ENCODE data around the gene ITGAV.

Gene ITGAV

DNA sequence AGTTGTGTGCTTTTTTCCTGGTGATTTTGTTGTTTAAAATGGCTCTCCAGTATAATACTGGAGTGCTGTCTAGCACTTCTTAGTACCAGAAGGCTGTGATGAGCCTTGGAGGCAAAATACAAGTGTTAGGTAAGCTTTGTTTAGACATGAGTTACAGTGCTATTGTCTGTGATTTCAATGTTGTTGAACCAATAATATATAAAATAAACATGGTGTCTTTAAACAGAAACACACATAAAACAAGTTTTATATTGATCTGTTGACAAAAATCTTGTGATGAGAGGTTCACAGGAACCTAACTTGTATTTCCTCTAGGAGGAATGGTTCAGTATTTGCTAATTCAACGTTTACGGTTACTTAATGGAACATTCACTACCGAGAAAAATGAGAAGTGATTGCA lies 99.0 kb downstream of the ITGAV start:
- TF ChIP-seq FOXM1 (IDR thresholded peaks at IDR 0.05; ENCODE audit: borderline replicate concordance, low read depth) (no peak), CEBPB (IDR thresholded peaks at IDR 0.05) (no peak), ZBTB7A (IDR thresholded peaks at IDR 0.05; ENCODE audit: low read depth) (no peak), RAD21 (IDR thresholded peaks at IDR 0.05; ENCODE audit: low read depth) (no peak), EGR1 (IDR thresholded peaks at IDR 0.05) (no peak), USF1 (IDR thresholded peaks at IDR 0.05) (no peak)

DNA sequence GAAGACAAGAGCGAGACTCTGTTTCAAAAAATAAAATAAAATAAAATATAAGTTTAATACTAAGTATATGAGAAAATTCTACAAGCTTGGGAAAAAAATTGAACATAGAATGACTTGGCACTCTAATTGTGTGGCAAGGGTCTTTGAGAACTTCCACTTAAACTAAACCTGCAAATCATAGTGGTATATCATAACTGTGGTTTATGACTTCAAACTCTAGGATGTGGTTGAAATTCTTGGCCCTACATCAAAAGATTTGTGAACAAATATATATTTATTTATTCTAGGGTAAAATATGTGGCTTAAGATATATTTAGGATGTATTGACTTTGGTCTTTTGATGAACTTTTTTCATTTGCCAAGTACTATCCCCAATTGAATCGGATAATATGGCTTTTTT lies 100.9 kb downstream of the ITGAV start:
- TF ChIP-seq EGR1 (IDR thresholded peaks at IDR 0.05) = no peak
- no peak for TF ChIP-seq RAD21 (IDR thresholded peaks at IDR 0.05; ENCODE audit: low read depth)
- TF ChIP-seq TAF1 (IDR thresholded peaks at IDR 0.05; ENCODE audit: low read depth) = no peak
- no peak for TF ChIP-seq CREB1 (IDR thresholded peaks at IDR 0.05; ENCODE audit: low read depth)
- no peak for TF ChIP-seq NFIC (IDR thresholded peaks at IDR 0.05)
- no peak for TF ChIP-seq USF1 (IDR thresholded peaks at IDR 0.05)
- no peak for TF ChIP-seq TCF12 (IDR thresholded peaks at IDR 0.05; ENCODE audit: low read depth)
- no peak for TF ChIP-seq TEAD4 (IDR thresholded peaks at IDR 0.05)
- no peak for TF ChIP-seq ZBTB7A (IDR thresholded peaks at IDR 0.05; ENCODE audit: low read depth)
- TF ChIP-seq YY1 (IDR thresholded peaks at IDR 0.05; ENCODE audit: low read depth) = no peak
- TF ChIP-seq MAX (IDR thresholded peaks at IDR 0.05) = no peak
- no peak for TF ChIP-seq CEBPB (IDR thresholded peaks at IDR 0.05)
- no peak for TF ChIP-seq EP300 (IDR thresholded peaks at IDR 0.05; ENCODE audit: borderline replicate concordance)
- TF ChIP-seq REST (IDR thresholded peaks at IDR 0.05; ENCODE audit: low read depth) = no peak
- TF ChIP-seq FOXM1 (IDR thresholded peaks at IDR 0.05; ENCODE audit: borderline replicate concordance, low read depth) = no peak

GRCh38 chr2:186691231-186691630 lies 101.4 kb downstream of the ITGAV start:
- TF ChIP-seq YY1 (IDR thresholded peaks at IDR 0.05; ENCODE audit: low read depth) = no peak
- TF ChIP-seq USF1 (IDR thresholded peaks at IDR 0.05) = no peak
- TF ChIP-seq TCF12 (IDR thresholded peaks at IDR 0.05; ENCODE audit: low read depth) = no peak
- TF ChIP-seq NFIC (IDR thresholded peaks at IDR 0.05) = no peak
- TF ChIP-seq MAX (IDR thresholded peaks at IDR 0.05) = no peak
- TF ChIP-seq REST (IDR thresholded peaks at IDR 0.05; ENCODE audit: low read depth) = no peak
- TF ChIP-seq CEBPB (IDR thresholded peaks at IDR 0.05) = no peak
- no peak for TF ChIP-seq EP300 (IDR thresholded peaks at IDR 0.05; ENCODE audit: borderline replicate concordance)
- no peak for TF ChIP-seq TEAD4 (IDR thresholded peaks at IDR 0.05)
- no peak for TF ChIP-seq RAD21 (IDR thresholded peaks at IDR 0.05; ENCODE audit: low read depth)
- TF ChIP-seq CREB1 (IDR thresholded peaks at IDR 0.05; ENCODE audit: low read depth) = no peak
- TF ChIP-seq FOXM1 (IDR thresholded peaks at IDR 0.05; ENCODE audit: borderline replicate concordance, low read depth) = no peak
- no peak for TF ChIP-seq EGR1 (IDR thresholded peaks at IDR 0.05)
- no peak for TF ChIP-seq TAF1 (IDR thresholded peaks at IDR 0.05; ENCODE audit: low read depth)
- TF ChIP-seq ZBTB7A (IDR thresholded peaks at IDR 0.05; ENCODE audit: low read depth) = no peak

GRCh38 chr2:186691900-186692299 lies 102.0 kb downstream of the ITGAV start:
- TF ChIP-seq EGR1 (IDR thresholded peaks at IDR 0.05) = no peak
- no peak for TF ChIP-seq NFIC (IDR thresholded peaks at IDR 0.05)
- TF ChIP-seq CEBPB (IDR thresholded peaks at IDR 0.05) = no peak
- TF ChIP-seq CREB1 (IDR thresholded peaks at IDR 0.05; ENCODE audit: low read depth) = no peak
- TF ChIP-seq USF1 (IDR thresholded peaks at IDR 0.05) = no peak
- TF ChIP-seq TCF12 (IDR thresholded peaks at IDR 0.05; ENCODE audit: low read depth) = no peak
- TF ChIP-seq FOXM1 (IDR thresholded peaks at IDR 0.05; ENCODE audit: borderline replicate concordance, low read depth) = no peak
- no peak for TF ChIP-seq TEAD4 (IDR thresholded peaks at IDR 0.05)
- no peak for TF ChIP-seq ZBTB7A (IDR thresholded peaks at IDR 0.05; ENCODE audit: low read depth)
- TF ChIP-seq YY1 (IDR thresholded peaks at IDR 0.05; ENCODE audit: low read depth) = no peak
- no peak for TF ChIP-seq TAF1 (IDR thresholded peaks at IDR 0.05; ENCODE audit: low read depth)
- TF ChIP-seq EP300 (IDR thresholded peaks at IDR 0.05; ENCODE audit: borderline replicate concordance) = no peak
- TF ChIP-seq RAD21 (IDR thresholded peaks at IDR 0.05; ENCODE audit: low read depth) = no peak
- no peak for TF ChIP-seq MAX (IDR thresholded peaks at IDR 0.05)
- no peak for TF ChIP-seq REST (IDR thresholded peaks at IDR 0.05; ENCODE audit: low read depth)

Data from Ishikawa (cell line).